CD4-positive, alpha-beta T cell (primary cell): ENCODE measurements around the gene MYBPC3. TPM values are rescaled to one million over a fixed set of nuclear protein-coding genes. Genes with fewer than 3 reads are reported as not detected.

Experiments
- ATAC-seq: fragments of 200-7000 bp; cut with Tn5 transposase; one replicate; pipeline ENCODE4 v1.10.0; 2022; ENCODE audit warnings: mild to moderate bottlenecking; ENCODE audit not compliant: poor library complexity
- CTCF ChIA-PET: fragments of 350-600 bp; sonication (Branson Sonifier 250); formaldehyde crosslinking; loops from one replicate; lab custom pipeline; 2021; ENCODE audit warnings: antibody characterized with exemption, inconsistent platforms; lab: Charles Lee
- POLR2A ChIA-PET: fragments of 350-600 bp; sonication (Branson Sonifier 250); formaldehyde crosslinking; loops from one replicate; lab custom pipeline; 2021; ENCODE audit warnings: antibody characterized with exemption, inconsistent platforms; lab: Charles Lee
- DNase-seq, 14 experiments: peaks; one replicate each; pipeline ENCODE4 v3.0.0-alpha.2; 2013 to 2020; ENCODE audit warnings: mixed read lengths in 2 of 14
- H3K27ac ChIP-seq, 2 donors: one replicate each; pipeline versions ENCODE4 v1.5.1 to v1.7.0; 2013; ENCODE audit warnings: low read length in 2 of 2, low read depth in 1 of 2, mild to moderate bottlenecking in 1 of 2
- H3K27me3 ChIP-seq, 2 experiments: 1 replicate in 1 of 2; 2 replicates in 1 of 2; pipeline versions ENCODE4 v1.6.1 to v1.7.0; 2013; ENCODE audit warnings: low read length in 2 of 2, control low read depth in 1 of 2, mild to moderate bottlenecking in 1 of 2, moderate library complexity in 1 of 2; ENCODE audit not compliant: insufficient read depth in 2 of 2, control insufficient read depth in 1 of 2
- H3K36me3 ChIP-seq: one replicate; pipeline ENCODE4 v1.6.1; 2013; ENCODE audit warnings: low read length, control low read depth; ENCODE audit not compliant: insufficient read depth
- H3K4me1 ChIP-seq: one replicate; pipeline ENCODE4 v1.6.1; 2013; ENCODE audit warnings: low read length, control low read depth; ENCODE audit not compliant: insufficient read depth
- H3K4me3 ChIP-seq: one replicate; pipeline ENCODE4 v1.5.1; 2013; ENCODE audit warnings: mild to moderate bottlenecking, low read length, moderate library complexity
- H3K9me3 ChIP-seq, 2 experiments: 1 replicate in 1 of 2; 2 replicates in 1 of 2; pipeline versions ENCODE4 v1.6.1 to v1.7.0; 2013; ENCODE audit warnings: low read length in 2 of 2, mild to moderate bottlenecking in 2 of 2, control low read depth in 1 of 2, moderate library complexity in 1 of 2; ENCODE audit not compliant: control insufficient read depth in 1 of 2, insufficient read depth in 1 of 2
- H3K27ac Mint-ChIP-seq: one replicate; pipeline ENCODE4 v1.8.0; 2020; ENCODE audit warnings: mixed read lengths
- H3K27me3 Mint-ChIP-seq: one replicate; pipeline ENCODE4 v1.8.0; 2021; ENCODE audit warnings: mixed read lengths
- H3K36me3 Mint-ChIP-seq: one replicate; pipeline ENCODE4 v1.8.0; 2021; ENCODE audit warnings: low read depth, mixed read lengths
- H3K4me1 Mint-ChIP-seq: one replicate; pipeline ENCODE4 v1.8.0; 2021; ENCODE audit warnings: low read depth, mixed read lengths
- H3K4me3 Mint-ChIP-seq: one replicate; pipeline ENCODE4 v1.8.0; 2020; ENCODE audit warnings: mild to moderate bottlenecking, mixed read lengths
- H3K9me3 Mint-ChIP-seq: one replicate; pipeline ENCODE4 v1.8.0; 2020; ENCODE audit warnings: mixed read lengths
- CTCF ChIP-seq: fragments of 200-600 bp; IDR thresholded peaks from one replicate; pipeline ENCODE4 v1.8.0; 2022; ENCODE audit warnings: antibody characterized with exemption, mild to moderate bottlenecking
- intact Hi-C, 2 experiments: fragments of 100-400 bp; cut with DNase I in 1 of 2; cut with micrococcal nuclease in 1 of 2; formaldehyde crosslinking; loops; one replicate each; pipeline versions ENCODE4 v1.15.1 to v1.9.0; 2023 to 2025; cut with DNase I, micrococcal nuclease
- total RNA-seq, 174 experiments: library from RNA in 2 of 174; stranded (reverse) in 2 of 174; gene quantifications; one replicate each; pipeline ENCODE4 v1.2.3 and lab custom pipeline; 2021 to 2026

The MYBPC3 gene
- total RNA-seq, 2 experiments from 2014 or later: not detected

GRCh38 chr11:47398551-47398950, 46.0 kb upstream of the MYBPC3 start:
- H3K4me1 ChIP-seq: peaks cover 50% of the 10 kb centered on the region
- no peaks in the 10 kb centered on the region for H3K9me3 ChIP-seq
- Mint-ChIP-seq H3K27ac (peak overlapping the region; percentile 78), H3K4me3 (peak overlapping the region; percentile 67), H3K27me3 (no peaks in the 10 kb centered on the region), H3K4me1 (peaks cover 47% of the 10 kb centered on the region), H3K9me3 (no peaks in the 10 kb centered on the region), H3K36me3 (no peaks in the 10 kb centered on the region)
- DNase-seq (peak in 1 of 14 experiments; percentile 2), ATAC-seq (no peak)
- no peak overlapping the region for H3K4me3 ChIP-seq
- no peak for TF ChIP-seq CTCF
- intact Hi-C loops: no loop called here
- peak overlapping the region in 1 of 2 donors; percentile 7 for H3K27ac ChIP-seq
- ChIA-PET POLR2A (interaction anchor here (1.0 to 1.1 kb wide), 2 partner anchors 9 to 24 kb away, joined by 3 read pairs; no protein-coding TSS in a partner anchor), CTCF (interaction anchor here (0.9 kb wide), 2 partner anchors 13 to 24 kb away, joined by 3 read pairs; no protein-coding TSS in a partner anchor)
- H3K36me3 ChIP-seq: peaks cover 2% of the 10 kb centered on the region
- no peaks in the 10 kb centered on the region for H3K27me3 ChIP-seq

GRCh38 chr11:47398011-47398410, 45.5 kb upstream of the MYBPC3 start:
- intact Hi-C loops: no loop called here
- no peak for ATAC-seq
- H3K4me3 Mint-ChIP-seq: peak overlapping the region; percentile 67
- H3K4me1 ChIP-seq: peaks cover 54% of the 10 kb centered on the region
- H3K4me1 Mint-ChIP-seq: peaks cover 50% of the 10 kb centered on the region
- H3K27me3 Mint-ChIP-seq: no peaks in the 10 kb centered on the region
- no peak overlapping the region for H3K4me3 ChIP-seq
- no peaks in the 10 kb centered on the region for H3K36me3 Mint-ChIP-seq
- peak overlapping the region in 1 of 2 donors; percentile 7 for H3K27ac ChIP-seq
- POLR2A ChIA-PET: interaction anchor here (1.0 to 1.1 kb wide), 2 partner anchors 8 to 24 kb away, joined by 3 read pairs; no protein-coding TSS in a partner anchor
- no peak for TF ChIP-seq CTCF
- CTCF ChIA-PET: interaction anchor here (0.9 kb wide), 2 partner anchors 13 to 24 kb away, joined by 3 read pairs; no protein-coding TSS in a partner anchor
- no peaks in the 10 kb centered on the region for H3K9me3 ChIP-seq
- H3K9me3 Mint-ChIP-seq: no peaks in the 10 kb centered on the region
- peaks cover 2% of the 10 kb centered on the region for H3K36me3 ChIP-seq
- peak in 1 of 14 experiments; percentile 2 for DNase-seq
- H3K27me3 ChIP-seq: no peaks in the 10 kb centered on the region
- peak overlapping the region; percentile 78 for H3K27ac Mint-ChIP-seq

GRCh38 chr11:47396049-47396320, 43.5 kb upstream of the MYBPC3 start:
- no peak overlapping the region for H3K4me3 Mint-ChIP-seq
- H3K9me3 Mint-ChIP-seq: no peaks in the 10 kb centered on the region
- peak in 1 of 14 experiments; percentile 2 for DNase-seq
- Histone ChIP-seq H3K9me3 (no peaks in the 10 kb centered on the region), H3K4me1 (peaks cover 69% of the 10 kb centered on the region), H3K27ac (peak overlapping the region; percentile 83 to 93), H3K27me3 (no peaks in the 10 kb centered on the region), H3K4me3 (no peak overlapping the region), H3K36me3 (peaks cover 2% of the 10 kb centered on the region)
- peak overlapping the region; percentile 94 for H3K27ac Mint-ChIP-seq
- H3K27me3 Mint-ChIP-seq: no peaks in the 10 kb centered on the region
- no peaks in the 10 kb centered on the region for H3K36me3 Mint-ChIP-seq
- ATAC-seq: no peak
- intact Hi-C loops: no loop called here
- ChIA-PET CTCF (no interaction called here), POLR2A (no interaction called here)
- H3K4me1 Mint-ChIP-seq: peaks cover 52% of the 10 kb centered on the region
- TF ChIP-seq CTCF: no peak
